GM12892 (cell line): ENCODE results near the gene CSK.

Experiments used
- POLR2A ChIP-seq: IDR thresholded peaks from 2 replicates; pipeline ENCODE4 v1.6.1; 2011; ENCODE audit warnings: low read depth, low read length, control low read depth
- POLR2AphosphoS5 ChIP-seq: IDR thresholded peaks from 2 replicates; pipeline ENCODE4 v1.6.1; 2011; ENCODE audit warnings: low read depth, low read length, control low read depth
- TAF1 ChIP-seq: IDR thresholded peaks from 2 replicates; pipeline ENCODE4 v1.6.1; 2011; ENCODE audit warnings: low read depth, mild to moderate bottlenecking, control low read depth, low read length, borderline replicate concordance

GRCh38 chr15:74746389-74746788 lies 35.5 kb upstream of the CSK start:
- TF ChIP-seq POLR2AphosphoS5 (no peak), POLR2A (no peak), TAF1 (no peak)
